SK-N-SH (cell line): ENCODE results near the gene FABP6.

Experiments
- EP300 ChIP-seq, 2 experiments: IDR thresholded peaks; 2 replicates each; pipeline versions ENCODE4 v1.4.0 to v1.6.1; 2012; ENCODE audit warnings: borderline replicate concordance in 1 of 2, low read depth in 1 of 2, low read length in 1 of 2
- EZH2phosphoT487 ChIP-seq: fragments of 200-600 bp; sonication (generic); IDR thresholded peaks from 2 replicates; pipeline ENCODE4 v1.6.1; 2017; ENCODE audit warnings: low read depth, mixed run types, mild to moderate bottlenecking, antibody characterized with exemption, moderate library complexity, borderline replicate concordance
- GATA2 ChIP-seq: sonication (generic); formaldehyde crosslinking; IDR thresholded peaks from 2 replicates; pipeline ENCODE4 v1.5.0; 2020; ENCODE audit warnings: mild to moderate bottlenecking, missing genetic modification reagents
- POLR2AphosphoS5 ChIP-seq: IDR thresholded peaks from 2 replicates; pipeline ENCODE4 v1.6.1; 2012; ENCODE audit warnings: low read depth, low read length
- RCOR1 ChIP-seq: fragments of 150-350 bp; IDR thresholded peaks from 2 replicates; pipeline ENCODE4 v1.6.1; 2017; ENCODE audit warnings: antibody characterized with exemption, low read length
- RFX5 ChIP-seq: IDR thresholded peaks from 2 replicates; pipeline ENCODE4 v1.6.1; 2012; ENCODE audit warnings: mild to moderate bottlenecking, improper control_type of control experiment, low read length
- SMC3 ChIP-seq: IDR thresholded peaks from 2 replicates; pipeline ENCODE4 v1.6.1; 2012; ENCODE audit warnings: low read depth, low read length, improper control_type of control experiment
- TCF12 ChIP-seq: IDR thresholded peaks from 2 replicates; pipeline ENCODE4 v1.4.0; 2012
- TF ChIP-seq, protein P1 (sequence below): fragments of 200-600 bp; sonication (generic); IDR thresholded peaks from 2 replicates; pipeline ENCODE4 v1.6.1; 2017; ENCODE audit warnings: antibody characterized with exemption, mild to moderate bottlenecking, moderate library complexity
- TF ChIP-seq, protein P2 (sequence below): IDR thresholded peaks from 2 replicates; pipeline ENCODE4 v1.4.0; 2012; ENCODE audit warnings: low read depth, borderline replicate concordance
- TF ChIP-seq, protein P3 (sequence below): IDR thresholded peaks from 2 replicates; pipeline ENCODE4 v1.4.0; 2012; ENCODE audit warnings: low read depth, borderline replicate concordance
- TF ChIP-seq, protein P4 (sequence below): fragments of 150-350 bp; IDR thresholded peaks from 2 replicates; pipeline ENCODE4 v1.6.1; 2017; ENCODE audit warnings: antibody characterized with exemption, low read length, low read depth, borderline replicate concordance
- TF ChIP-seq, protein P5 (sequence below): IDR thresholded peaks from 2 replicates; pipeline ENCODE4 v1.6.1; 2012; ENCODE audit warnings: mild to moderate bottlenecking, low read depth, low read length, moderate library complexity

DNA sequence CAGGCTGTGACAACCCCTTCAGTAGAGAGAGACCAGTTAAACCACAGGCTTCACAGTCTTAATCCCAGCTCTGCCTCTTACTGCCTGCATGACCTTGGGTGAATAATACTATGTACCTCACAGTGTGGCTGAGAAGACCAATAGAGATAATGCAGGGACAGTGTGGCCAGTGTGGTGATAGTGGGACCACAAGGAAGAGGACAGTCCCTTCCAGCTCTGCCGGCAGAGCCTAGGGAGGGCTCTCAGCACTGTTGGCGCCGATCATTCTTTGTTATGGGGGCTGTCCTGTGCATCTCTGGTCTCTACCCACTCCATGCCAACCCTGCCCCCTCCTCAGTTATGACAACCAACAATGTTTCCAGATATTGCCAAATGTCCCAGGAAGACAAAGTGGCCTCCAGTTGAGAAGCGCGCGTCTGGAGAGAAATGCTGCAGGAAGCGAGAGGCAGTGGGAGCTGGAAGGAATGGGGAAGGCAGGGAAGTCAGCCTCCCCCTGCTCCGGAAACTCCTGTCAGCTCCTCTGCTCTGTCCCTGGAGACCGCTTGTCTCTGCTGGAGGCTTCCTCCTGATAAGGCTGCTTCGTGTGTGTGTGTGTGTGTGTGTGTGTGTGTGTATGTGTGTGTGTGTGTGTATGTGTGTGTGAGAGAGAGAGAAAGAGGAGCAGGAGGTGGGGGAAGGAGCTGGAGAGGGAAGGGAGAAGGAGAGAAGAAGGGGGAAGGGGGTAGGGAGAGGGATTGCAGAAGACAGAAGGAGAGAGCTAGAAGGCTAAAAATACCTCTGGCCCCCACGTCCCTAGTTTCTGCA, 31.8 kb upstream of the FABP6 start:
- TF ChIP-seq, protein P1, sequence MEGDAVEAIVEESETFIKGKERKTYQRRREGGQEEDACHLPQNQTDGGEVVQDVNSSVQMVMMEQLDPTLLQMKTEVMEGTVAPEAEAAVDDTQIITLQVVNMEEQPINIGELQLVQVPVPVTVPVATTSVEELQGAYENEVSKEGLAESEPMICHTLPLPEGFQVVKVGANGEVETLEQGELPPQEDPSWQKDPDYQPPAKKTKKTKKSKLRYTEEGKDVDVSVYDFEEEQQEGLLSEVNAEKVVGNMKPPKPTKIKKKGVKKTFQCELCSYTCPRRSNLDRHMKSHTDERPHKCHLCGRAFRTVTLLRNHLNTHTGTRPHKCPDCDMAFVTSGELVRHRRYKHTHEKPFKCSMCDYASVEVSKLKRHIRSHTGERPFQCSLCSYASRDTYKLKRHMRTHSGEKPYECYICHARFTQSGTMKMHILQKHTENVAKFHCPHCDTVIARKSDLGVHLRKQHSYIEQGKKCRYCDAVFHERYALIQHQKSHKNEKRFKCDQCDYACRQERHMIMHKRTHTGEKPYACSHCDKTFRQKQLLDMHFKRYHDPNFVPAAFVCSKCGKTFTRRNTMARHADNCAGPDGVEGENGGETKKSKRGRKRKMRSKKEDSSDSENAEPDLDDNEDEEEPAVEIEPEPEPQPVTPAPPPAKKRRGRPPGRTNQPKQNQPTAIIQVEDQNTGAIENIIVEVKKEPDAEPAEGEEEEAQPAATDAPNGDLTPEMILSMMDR = no peak
- no peak for TF ChIP-seq EZH2phosphoT487
- no peak for TF ChIP-seq RFX5
- no peak for TF ChIP-seq RCOR1
- no peak for TF ChIP-seq EP300 (IDR thresholded peaks at IDR 0.05; ENCODE audit: borderline replicate concordance in 1 of 2, low read depth in 1 of 2, low read length in 1 of 2)
- TF ChIP-seq, protein P2, sequence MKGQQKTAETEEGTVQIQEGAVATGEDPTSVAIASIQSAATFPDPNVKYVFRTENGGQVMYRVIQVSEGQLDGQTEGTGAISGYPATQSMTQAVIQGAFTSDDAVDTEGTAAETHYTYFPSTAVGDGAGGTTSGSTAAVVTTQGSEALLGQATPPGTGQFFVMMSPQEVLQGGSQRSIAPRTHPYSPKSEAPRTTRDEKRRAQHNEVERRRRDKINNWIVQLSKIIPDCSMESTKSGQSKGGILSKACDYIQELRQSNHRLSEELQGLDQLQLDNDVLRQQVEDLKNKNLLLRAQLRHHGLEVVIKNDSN = no peak
- no peak for TF ChIP-seq POLR2AphosphoS5
- TF ChIP-seq, protein P3, sequence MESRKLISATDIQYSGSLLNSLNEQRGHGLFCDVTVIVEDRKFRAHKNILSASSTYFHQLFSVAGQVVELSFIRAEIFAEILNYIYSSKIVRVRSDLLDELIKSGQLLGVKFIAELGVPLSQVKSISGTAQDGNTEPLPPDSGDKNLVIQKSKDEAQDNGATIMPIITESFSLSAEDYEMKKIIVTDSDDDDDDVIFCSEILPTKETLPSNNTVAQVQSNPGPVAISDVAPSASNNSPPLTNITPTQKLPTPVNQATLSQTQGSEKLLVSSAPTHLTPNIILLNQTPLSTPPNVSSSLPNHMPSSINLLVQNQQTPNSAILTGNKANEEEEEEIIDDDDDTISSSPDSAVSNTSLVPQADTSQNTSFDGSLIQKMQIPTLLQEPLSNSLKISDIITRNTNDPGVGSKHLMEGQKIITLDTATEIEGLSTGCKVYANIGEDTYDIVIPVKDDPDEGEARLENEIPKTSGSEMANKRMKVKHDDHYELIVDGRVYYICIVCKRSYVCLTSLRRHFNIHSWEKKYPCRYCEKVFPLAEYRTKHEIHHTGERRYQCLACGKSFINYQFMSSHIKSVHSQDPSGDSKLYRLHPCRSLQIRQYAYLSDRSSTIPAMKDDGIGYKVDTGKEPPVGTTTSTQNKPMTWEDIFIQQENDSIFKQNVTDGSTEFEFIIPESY = no peak
- TF ChIP-seq SMC3 = no peak
- TF ChIP-seq, protein P4, sequence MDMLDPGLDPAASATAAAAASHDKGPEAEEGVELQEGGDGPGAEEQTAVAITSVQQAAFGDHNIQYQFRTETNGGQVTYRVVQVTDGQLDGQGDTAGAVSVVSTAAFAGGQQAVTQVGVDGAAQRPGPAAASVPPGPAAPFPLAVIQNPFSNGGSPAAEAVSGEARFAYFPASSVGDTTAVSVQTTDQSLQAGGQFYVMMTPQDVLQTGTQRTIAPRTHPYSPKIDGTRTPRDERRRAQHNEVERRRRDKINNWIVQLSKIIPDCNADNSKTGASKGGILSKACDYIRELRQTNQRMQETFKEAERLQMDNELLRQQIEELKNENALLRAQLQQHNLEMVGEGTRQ = no peak
- TF ChIP-seq, protein P5, sequence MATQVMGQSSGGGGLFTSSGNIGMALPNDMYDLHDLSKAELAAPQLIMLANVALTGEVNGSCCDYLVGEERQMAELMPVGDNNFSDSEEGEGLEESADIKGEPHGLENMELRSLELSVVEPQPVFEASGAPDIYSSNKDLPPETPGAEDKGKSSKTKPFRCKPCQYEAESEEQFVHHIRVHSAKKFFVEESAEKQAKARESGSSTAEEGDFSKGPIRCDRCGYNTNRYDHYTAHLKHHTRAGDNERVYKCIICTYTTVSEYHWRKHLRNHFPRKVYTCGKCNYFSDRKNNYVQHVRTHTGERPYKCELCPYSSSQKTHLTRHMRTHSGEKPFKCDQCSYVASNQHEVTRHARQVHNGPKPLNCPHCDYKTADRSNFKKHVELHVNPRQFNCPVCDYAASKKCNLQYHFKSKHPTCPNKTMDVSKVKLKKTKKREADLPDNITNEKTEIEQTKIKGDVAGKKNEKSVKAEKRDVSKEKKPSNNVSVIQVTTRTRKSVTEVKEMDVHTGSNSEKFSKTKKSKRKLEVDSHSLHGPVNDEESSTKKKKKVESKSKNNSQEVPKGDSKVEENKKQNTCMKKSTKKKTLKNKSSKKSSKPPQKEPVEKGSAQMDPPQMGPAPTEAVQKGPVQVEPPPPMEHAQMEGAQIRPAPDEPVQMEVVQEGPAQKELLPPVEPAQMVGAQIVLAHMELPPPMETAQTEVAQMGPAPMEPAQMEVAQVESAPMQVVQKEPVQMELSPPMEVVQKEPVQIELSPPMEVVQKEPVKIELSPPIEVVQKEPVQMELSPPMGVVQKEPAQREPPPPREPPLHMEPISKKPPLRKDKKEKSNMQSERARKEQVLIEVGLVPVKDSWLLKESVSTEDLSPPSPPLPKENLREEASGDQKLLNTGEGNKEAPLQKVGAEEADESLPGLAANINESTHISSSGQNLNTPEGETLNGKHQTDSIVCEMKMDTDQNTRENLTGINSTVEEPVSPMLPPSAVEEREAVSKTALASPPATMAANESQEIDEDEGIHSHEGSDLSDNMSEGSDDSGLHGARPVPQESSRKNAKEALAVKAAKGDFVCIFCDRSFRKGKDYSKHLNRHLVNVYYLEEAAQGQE = no peak
- no peak; the same call in 1 of the 2 replicates for TF ChIP-seq GATA2
- TF ChIP-seq TCF12 = no peak
